B cell (primary cell): ENCODE results near the gene SPATA17. TPM values are rescaled to one million over a fixed set of nuclear protein-coding genes. Genes with fewer than 3 reads are reported as not detected.

Source experiments
- ATAC-seq: fragments of 200-7000 bp; cut with Tn5 transposase; one replicate; pipeline ENCODE4 v1.10.0; 2021; ENCODE audit warnings: low read depth, mild to moderate bottlenecking, moderate number of reproducible peaks, moderate library complexity
- CTCF ChIA-PET: fragments of 350-600 bp; sonication (Branson Sonifier 250); formaldehyde crosslinking; loops from one replicate; lab custom pipeline; 2021; ENCODE audit warnings: antibody characterized with exemption, inconsistent platforms; lab: Charles Lee
- POLR2A ChIA-PET: fragments of 350-600 bp; sonication (Branson Sonifier 250); formaldehyde crosslinking; loops from one replicate; lab custom pipeline; 2021; ENCODE audit warnings: antibody characterized with exemption; lab: Charles Lee
- DNase-seq: peaks from one replicate; pipeline ENCODE4 v3.0.0; 2013
- H2AFZ ChIP-seq: 2 replicates; pipeline ENCODE4 v1.6.1; 2012; ENCODE audit warnings: mild to moderate bottlenecking, low read depth, low read length; ENCODE audit not compliant: insufficient read depth, poor library complexity, severe bottlenecking
- H3K27ac ChIP-seq, 2 donors: 1 replicate in 1 of 2; 2 replicates in 1 of 2; pipeline ENCODE4 v1.5.1; 2012 to 2013; ENCODE audit warnings: low read length in 2 of 2, mild to moderate bottlenecking in 2 of 2, moderate library complexity in 1 of 2
- H3K27me3 ChIP-seq, 4 experiments: fragments of 200-600 bp in 1 of 4; sonication (generic) in 1 of 4; replicated peaks in 1 of 4; 1 replicate in 2 of 4; 2 replicates in 2 of 4; pipeline versions ENCODE4 v1.6.1 to v1.7.0; 2013 to 2016; ENCODE audit warnings: low read length in 3 of 4, mild to moderate bottlenecking in 2 of 4, mixed read lengths in 1 of 4, moderate library complexity in 1 of 4; ENCODE audit not compliant: insufficient read depth in 4 of 4, control insufficient read depth in 3 of 4; ENCODE audit errors: control extremely low read depth in 1 of 4
- H3K36me3 ChIP-seq, 2 experiments: replicated peaks in 1 of 2; 1 replicate in 1 of 2; 2 replicates in 1 of 2; pipeline versions ENCODE4 v1.6.1 to v1.7.1; 2013; ENCODE audit warnings: low read length in 1 of 2; ENCODE audit not compliant: insufficient read depth in 2 of 2, control insufficient read depth in 1 of 2; ENCODE audit errors: control extremely low read depth in 1 of 2, extremely low read depth in 1 of 2
- H3K4me1 ChIP-seq, 2 donors: fragments of 200-600 bp in 1 of 2; sonication (generic) in 1 of 2; 1 replicate in 1 of 2; 2 replicates in 1 of 2; pipeline versions ENCODE4 v1.5.1 to v1.6.1; 2013 to 2017; ENCODE audit warnings: low read length in 2 of 2; ENCODE audit not compliant: control insufficient read depth in 2 of 2, insufficient read depth in 2 of 2
- H3K4me2 ChIP-seq: replicated peaks from 2 replicates; pipeline ENCODE3; 2012; ENCODE audit warnings: mild to moderate bottlenecking, low read depth, low read length; ENCODE audit not compliant: poor library complexity, severe bottlenecking
- H3K4me3 ChIP-seq, 5 experiments: fragments of 200-600 bp in 1 of 5; sonication (generic) in 1 of 5; 1 replicate in 3 of 5; 2 replicates in 2 of 5; pipeline versions ENCODE4 v1.5.1 to v1.7.0; 2011 to 2016; ENCODE audit warnings: low read length in 4 of 5, mild to moderate bottlenecking in 4 of 5, low read depth in 2 of 5, control low read depth in 1 of 5, moderate library complexity in 1 of 5; ENCODE audit not compliant: insufficient read depth in 1 of 5; ENCODE audit errors: control extremely low read depth in 1 of 5, extremely low read depth in 1 of 5
- H3K79me2 ChIP-seq: fragments of 200-600 bp; sonication (generic); one replicate; pipeline ENCODE4 v1.6.0; 2016; ENCODE audit warnings: low read length; ENCODE audit not compliant: control insufficient read depth, insufficient read depth
- H3K9ac ChIP-seq: fragments of 200-600 bp; sonication (generic); 2 replicates; pipeline ENCODE4 v1.6.1; 2017; ENCODE audit warnings: mild to moderate bottlenecking, low read length, moderate library complexity
- H3K9me3 ChIP-seq, 3 donors: one replicate each; pipeline versions ENCODE4 v1.6.1 to v1.7.1; 2013; ENCODE audit warnings: low read length in 2 of 3; ENCODE audit not compliant: control insufficient read depth in 2 of 3, insufficient read depth in 1 of 3; ENCODE audit errors: control extremely low read depth in 1 of 3
- H4K20me1 ChIP-seq: 2 replicates; pipeline ENCODE4 v1.6.0; 2012; ENCODE audit warnings: mild to moderate bottlenecking, low read length; ENCODE audit not compliant: insufficient read depth, control insufficient read depth, poor library complexity, severe bottlenecking
- H3K27ac Mint-ChIP-seq: one replicate; pipeline ENCODE4 v1.8.0; 2021; ENCODE audit warnings: mixed read lengths
- H3K27me3 Mint-ChIP-seq: one replicate; pipeline ENCODE4 v1.8.0; 2021; ENCODE audit warnings: mixed read lengths
- H3K4me1 Mint-ChIP-seq: one replicate; pipeline ENCODE4 v1.8.0; 2021; ENCODE audit warnings: mixed read lengths
- H3K4me3 Mint-ChIP-seq: one replicate; pipeline ENCODE4 v1.8.0; 2021; ENCODE audit warnings: mixed read lengths
- H3K9me3 Mint-ChIP-seq: one replicate; pipeline ENCODE4 v1.8.0; 2022; ENCODE audit warnings: mixed read lengths; ENCODE audit not compliant: insufficient read depth
- EZH2 ChIP-seq: IDR thresholded peaks from 2 replicates; pipeline ENCODE4 v1.6.1; 2012; ENCODE audit warnings: borderline replicate concordance, low read depth, mild to moderate bottlenecking, moderate library complexity, low read length; ENCODE audit not compliant: insufficient read depth, poor library complexity, severe bottlenecking
- WGBS: methylation state at CpG from one replicate; pipeline ENCODE4 v1.1.5; 2013; ENCODE audit warnings: missing lambda C conversion rate; ENCODE audit not compliant: insufficient coverage; 5-methylcytosine and 5-hydroxymethylcytosine counted together
- intact Hi-C: fragments of 100-400 bp; cut with micrococcal nuclease; formaldehyde crosslinking; loops from one replicate; pipeline ENCODE4 v1.10.0; 2022
- polyA plus RNA-seq: library from polyadenylated mRNA; depleted of rRNA; stranded (reverse); fragments of >200 nt; gene quantifications from 2 replicates; pipeline ENCODE4 v1.2.3, GENCODE V29; 2012
- total RNA-seq, 2 donors: library from RNA; stranded (reverse); fragments of 120-200 nt in 1 of 2; gene quantifications; 1 replicate in 1 of 2; 2 replicates in 1 of 2; pipeline versions ENCODE4 v1.2.3 to v1.2.4, GENCODE V29; 2013 to 2022
- TF ChIP-seq, protein P1 (sequence below): fragments of 200-600 bp; IDR thresholded peaks from one replicate; pipeline ENCODE4 v1.8.0; 2022; ENCODE audit warnings: antibody characterized with exemption, mild to moderate bottlenecking

Gene SPATA17
- total and polyA plus RNA-seq, 2 donors (not counting 1 experiment from before 2014, with no cell fraction given) = not detected

DNA sequence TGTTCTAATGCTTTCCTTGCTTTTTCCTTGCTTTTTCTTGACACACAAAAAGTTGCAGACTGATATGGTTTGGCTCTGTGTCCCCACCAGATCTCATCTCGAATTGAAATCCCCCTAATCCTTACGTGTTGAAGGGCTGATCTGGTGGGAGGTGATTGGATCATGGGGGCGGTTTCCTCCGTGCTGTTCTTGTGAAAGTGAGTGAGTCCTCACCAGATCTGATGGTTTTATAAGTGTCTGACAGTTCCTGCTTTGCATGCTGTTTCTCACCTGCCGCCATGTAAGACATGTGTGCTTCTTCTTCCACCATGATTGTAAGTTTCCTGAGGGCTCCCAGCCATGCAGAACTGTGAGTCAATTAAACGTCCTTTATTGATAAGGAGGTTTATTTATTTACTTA, 11.3 kb downstream of the SPATA17 start:
- intact Hi-C loops = no loop called here
- H3K4me3 ChIP-seq = no peak overlapping the region
- no peak overlapping the region for H3K27ac Mint-ChIP-seq
- H3K79me2 ChIP-seq = no peaks in the 10 kb centered on the region
- peaks cover 0 to 1% (median 0%) of the 10 kb centered on the region in 3 donors for H3K9me3 ChIP-seq
- no peaks in the 10 kb centered on the region for H3K9me3 Mint-ChIP-seq
- H3K27me3 Mint-ChIP-seq = peaks cover 16% of the 10 kb centered on the region
- DNase-seq = no peak
- H2AFZ ChIP-seq = no peak overlapping the region
- H3K4me3 Mint-ChIP-seq = no peak overlapping the region
- no peaks in the 10 kb centered on the region for H3K4me1 Mint-ChIP-seq
- H4K20me1 ChIP-seq = no peaks in the 10 kb centered on the region
- POLR2A ChIA-PET = no interaction called here
- no peaks in the 10 kb centered on the region for H3K36me3 ChIP-seq
- no peak overlapping the region for H3K27ac ChIP-seq
- 75% methylated on average over 2 of the region's 6 CpGs for WGBS
- CTCF ChIA-PET = no interaction called here
- peaks cover 0 to 4% (median 1%) of the 10 kb centered on the region in 4 experiments for H3K27me3 ChIP-seq
- no peaks in the 10 kb centered on the region for H3K4me1 ChIP-seq
- H3K9ac ChIP-seq = no peak overlapping the region
- ATAC-seq = no peak
- no peak overlapping the region for H3K4me2 ChIP-seq
- TF ChIP-seq, protein P1, sequence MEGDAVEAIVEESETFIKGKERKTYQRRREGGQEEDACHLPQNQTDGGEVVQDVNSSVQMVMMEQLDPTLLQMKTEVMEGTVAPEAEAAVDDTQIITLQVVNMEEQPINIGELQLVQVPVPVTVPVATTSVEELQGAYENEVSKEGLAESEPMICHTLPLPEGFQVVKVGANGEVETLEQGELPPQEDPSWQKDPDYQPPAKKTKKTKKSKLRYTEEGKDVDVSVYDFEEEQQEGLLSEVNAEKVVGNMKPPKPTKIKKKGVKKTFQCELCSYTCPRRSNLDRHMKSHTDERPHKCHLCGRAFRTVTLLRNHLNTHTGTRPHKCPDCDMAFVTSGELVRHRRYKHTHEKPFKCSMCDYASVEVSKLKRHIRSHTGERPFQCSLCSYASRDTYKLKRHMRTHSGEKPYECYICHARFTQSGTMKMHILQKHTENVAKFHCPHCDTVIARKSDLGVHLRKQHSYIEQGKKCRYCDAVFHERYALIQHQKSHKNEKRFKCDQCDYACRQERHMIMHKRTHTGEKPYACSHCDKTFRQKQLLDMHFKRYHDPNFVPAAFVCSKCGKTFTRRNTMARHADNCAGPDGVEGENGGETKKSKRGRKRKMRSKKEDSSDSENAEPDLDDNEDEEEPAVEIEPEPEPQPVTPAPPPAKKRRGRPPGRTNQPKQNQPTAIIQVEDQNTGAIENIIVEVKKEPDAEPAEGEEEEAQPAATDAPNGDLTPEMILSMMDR = no peak
- TF ChIP-seq EZH2 = no peak

DNA sequence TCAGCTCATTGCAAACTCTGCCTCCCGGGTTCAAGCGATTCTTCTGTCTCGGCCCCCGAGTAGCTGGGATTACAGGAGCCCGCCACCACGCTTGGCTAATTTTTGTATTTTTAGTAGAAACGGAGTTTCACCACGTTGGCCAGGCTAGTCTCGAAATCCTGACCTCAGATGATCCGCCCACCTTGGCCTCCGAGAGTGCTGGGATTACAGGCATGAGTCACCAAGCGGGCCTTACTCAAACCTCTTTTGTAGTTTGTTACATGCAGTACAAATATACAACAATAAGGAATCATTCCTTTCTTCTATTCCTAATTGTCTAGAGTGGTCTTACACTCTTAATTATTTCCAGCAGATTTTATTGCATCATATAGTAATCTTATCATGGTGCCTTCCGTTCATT, 16.6 kb downstream of the SPATA17 start:
- H4K20me1 ChIP-seq = no peaks in the 10 kb centered on the region
- no peak overlapping the region for H3K27ac ChIP-seq
- H3K9me3 Mint-ChIP-seq = no peaks in the 10 kb centered on the region
- H3K27ac Mint-ChIP-seq = no peak overlapping the region
- H3K9me3 ChIP-seq = peaks cover 0 to 2% (median 0%) of the 10 kb centered on the region in 3 donors
- POLR2A ChIA-PET = no interaction called here
- no peak overlapping the region for H3K4me3 ChIP-seq
- H3K27me3 ChIP-seq = no peaks in the 10 kb centered on the region
- H3K27me3 Mint-ChIP-seq = peaks cover 13% of the 10 kb centered on the region
- no peaks in the 10 kb centered on the region for H3K79me2 ChIP-seq
- intact Hi-C loops = no loop called here
- no peak overlapping the region for H3K4me3 Mint-ChIP-seq
- H3K4me2 ChIP-seq = no peak overlapping the region
- TF ChIP-seq EZH2 = no peak
- TF ChIP-seq, protein P1 = no peak
- ATAC-seq (no peak), DNase-seq (no peak)
- 90% methylated on average over 9 of the region's 13 CpGs for WGBS
- no peak overlapping the region for H2AFZ ChIP-seq
- H3K9ac ChIP-seq = no peak overlapping the region
- H3K36me3 ChIP-seq = no peaks in the 10 kb centered on the region
- H3K4me1 Mint-ChIP-seq = no peaks in the 10 kb centered on the region
- no peaks in the 10 kb centered on the region for H3K4me1 ChIP-seq
- CTCF ChIA-PET = no interaction called here
